Right ventricle myocardium inferior (tissue), 1 donor: ENCODE measurements around the gene IPO9. TPM values are rescaled to one million over a fixed set of nuclear protein-coding genes. Genes with fewer than 3 reads are reported as not detected.

Experiments used
- ATAC-seq: fragments of 200-7000 bp; cut with Tn5 transposase; one replicate; pipeline ENCODE4 v1.9.1; 2020; ENCODE audit warnings: mild to moderate bottlenecking, moderate library complexity
- DNase-seq: peaks from one replicate; pipeline ENCODE4 v3.0.0; 2021; ENCODE audit errors: missing footprints
- intact Hi-C: fragments of 100-400 bp; cut with DNase I; formaldehyde crosslinking; loops from one replicate; pipeline ENCODE4 v1.11.0; 2022
- long read RNA-seq: library from polyadenylated mRNA; unstranded; transcript quantifications from one replicate; pipeline ENCODE4 v2.0.0, GENCODE V29; 2021
- total RNA-seq: library from RNA; stranded (reverse); fragmentation: NEBNext Ultra II Directional; extraction: Animal tissue kit (Norgen Biotek cat#: 25700); gene quantifications from one replicate; pipeline ENCODE4 v1.2.1, GENCODE V29; 2021
- donor health status: DM: no; HTN: yes; CAD: no; lungs with severe emphysema.

Gene IPO9
- total RNA-seq: 22.6 TPM
- long read RNA-seq, full-length matches to known transcripts: 7 of 7 reads
- long read RNA-seq, partial matches to known transcripts: 0 of 7 reads
- long read RNA-seq, other reads (novel, unspliced or antisense): 0 of 7 reads

- ATAC-seq (peak; percentile 94), DNase-seq (peak; percentile 96)
- intact Hi-C loops: loop anchor here (5.0 kb wide), 2 partner anchors 48 to 143 kb away; no protein-coding TSS in a partner anchor
These were observed at the start of gene IPO9 for GRCh38 chr1:201828820-201829774. IPO9 (plus strand) TSS chr1:201829157; CDS start chr1:201829210, 53 bp downstream.

- DNase-seq (no peak), ATAC-seq (no peak)
- intact Hi-C loops: no loop called here
These were observed 49.5 kb upstream of the IPO9 start for GRCh38 chr1:201779351-201779880.

- ATAC-seq (no peak), DNase-seq (no peak)
- intact Hi-C loops: no loop called here
These were observed 48.0 kb upstream of the IPO9 start for GRCh38 chr1:201780952-201781351.

- intact Hi-C loops: no loop called here
- no peak for ATAC-seq
These were observed 47.5 kb upstream of the IPO9 start for GRCh38 chr1:201781437-201781836.

GRCh38 chr1:201782353-201782752 lies 46.6 kb upstream of the IPO9 start:
- no peak for ATAC-seq
- no peak for DNase-seq
- intact Hi-C loops: no loop called here

More at GRCh38 chr1:201781437-201781836, 47.5 kb upstream of the IPO9 start:
- DNase-seq: no peak

- intact Hi-C loops: no loop called here
- no peak for DNase-seq
- ATAC-seq: no peak
These were observed 45.9 kb upstream of the IPO9 start for GRCh38 chr1:201783058-201783457.

GRCh38 chr1:201783572-201783971 lies 45.4 kb upstream of the IPO9 start:
- DNase-seq: no peak
- intact Hi-C loops: no loop called here
- ATAC-seq: no peak

GRCh38 chr1:201785291-201785690 lies 43.7 kb upstream of the IPO9 start:
- ATAC-seq: no peak
- no peak for DNase-seq
- intact Hi-C loops: no loop called here

- ATAC-seq: peak; percentile 80
- DNase-seq: no peak
- intact Hi-C loops: no loop called here
These were observed 42.1 kb upstream of the IPO9 start for GRCh38 chr1:201786824-201787223.

- no peak for ATAC-seq
- intact Hi-C loops: no loop called here
- DNase-seq: no peak
These were observed 40.7 kb upstream of the IPO9 start for GRCh38 chr1:201788296-201788695.

- ATAC-seq: no peak
- intact Hi-C loops: no loop called here
These were observed 39.7 kb upstream of the IPO9 start for GRCh38 chr1:201789245-201789644.

GRCh38 chr1:201790261-201790660 lies 38.7 kb upstream of the IPO9 start:
- peak; percentile 47 for ATAC-seq
- DNase-seq: no peak
- intact Hi-C loops: loop anchor here (2.0 kb wide), 1 partner anchor 51 kb away; no protein-coding TSS in a partner anchor

More at GRCh38 chr1:201789245-201789644, 39.7 kb upstream of the IPO9 start:
- DNase-seq: no peak

- intact Hi-C loops: loop anchor here (2.0 kb wide), 1 partner anchor 52 kb away; no protein-coding TSS in a partner anchor
- DNase-seq (no peak), ATAC-seq (peak; percentile 30)
These were observed 37.7 kb upstream of the IPO9 start for GRCh38 chr1:201791051-201791778.

GRCh38 chr1:201791779-201792173 lies 37.2 kb upstream of the IPO9 start:
- ATAC-seq (peak; percentile 21), DNase-seq (no peak)
- intact Hi-C loops: loop anchor here (2.0 kb wide), 2 partner anchors 53 to 261 kb away; no protein-coding TSS in a partner anchor

- ATAC-seq: peak; percentile 80
- intact Hi-C loops: loop anchor here (1.0 to 2.0 kb wide), 4 partner anchors 83 to 262 kb away; no protein-coding TSS in a partner anchor
- DNase-seq: no peak
These were observed 36.2 kb upstream of the IPO9 start for GRCh38 chr1:201792534-201793305.

GRCh38 chr1:201793306-201793925 lies 35.5 kb upstream of the IPO9 start:
- ATAC-seq (no peak), DNase-seq (no peak)
- intact Hi-C loops: loop anchor here (1.0 to 2.0 kb wide), 4 partner anchors 84 to 263 kb away; no protein-coding TSS in a partner anchor

- DNase-seq: no peak
- intact Hi-C loops: no loop called here
- no peak for ATAC-seq
These were observed 33.9 kb upstream of the IPO9 start for GRCh38 chr1:201795066-201795465.

GRCh38 chr1:201800246-201800645 lies 28.7 kb upstream of the IPO9 start:
- ATAC-seq (no peak), DNase-seq (no peak)
- intact Hi-C loops: no loop called here
